Mesendoderm (in vitro differentiated cells): Measurements from ENCODE around the gene DDX19B.
"Not testable (repeated sequence)": the region's sequence is repeated elsewhere in the genome, so short reads cannot be mapped to it uniquely, and the experiment has no call there.

Experiments
- DNase-seq: peaks from one replicate; pipeline ENCODE4 v3.0.0; 2013
- H2AK5ac ChIP-seq: 2 replicates; pipeline ENCODE4 v1.6.1; 2013; ENCODE audit warnings: low read length, inconsistent platforms
- H2BK120ac ChIP-seq: 2 replicates; pipeline ENCODE4 v1.6.1; 2013; ENCODE audit warnings: low read depth, mild to moderate bottlenecking, low read length, moderate library complexity, mixed read lengths
- H2BK15ac ChIP-seq: replicated peaks from 2 replicates; pipeline ENCODE4 v1.6.1; 2013; ENCODE audit warnings: low read depth, mild to moderate bottlenecking, moderate library complexity
- H2BK5ac ChIP-seq: 2 replicates; pipeline ENCODE4 v1.6.1; 2013; ENCODE audit warnings: low read length, inconsistent platforms
- H3K18ac ChIP-seq: 2 replicates; pipeline ENCODE4 v1.6.1; 2013; ENCODE audit warnings: mild to moderate bottlenecking, low read length, mixed read lengths
- H3K23ac ChIP-seq: one replicate; pipeline ENCODE4 v1.6.1; 2013; ENCODE audit warnings: low read length
- H3K27ac ChIP-seq: 2 replicates; pipeline ENCODE4 v1.5.1; 2013; ENCODE audit warnings: low read depth, mild to moderate bottlenecking, inconsistent platforms, low read length, moderate library complexity
- H3K27me3 ChIP-seq: 2 replicates; pipeline ENCODE4 v1.6.1; 2013; ENCODE audit warnings: low read length, control low read depth, mild to moderate bottlenecking, inconsistent platforms; ENCODE audit not compliant: insufficient read depth, poor library complexity
- H3K36me3 ChIP-seq: 2 replicates; pipeline ENCODE4 v1.6.1; 2013; ENCODE audit warnings: low read length, inconsistent platforms; ENCODE audit not compliant: control insufficient read depth, insufficient read depth
- H3K4ac ChIP-seq: one replicate; pipeline ENCODE4 v1.6.1; 2013; ENCODE audit warnings: low read depth, mild to moderate bottlenecking, low read length, moderate library complexity
- H3K4me1 ChIP-seq: 2 replicates; pipeline ENCODE4 v1.6.1; 2013; ENCODE audit warnings: low read depth, low read length, inconsistent platforms; ENCODE audit not compliant: control insufficient read depth
- H3K4me2 ChIP-seq: 2 replicates; pipeline ENCODE4 v1.6.1; 2013; ENCODE audit warnings: low read length
- H3K4me3 ChIP-seq: 2 replicates; pipeline ENCODE4 v1.5.1; 2013; ENCODE audit warnings: mild to moderate bottlenecking, low read length
- H3K56ac ChIP-seq: one replicate; pipeline ENCODE4 v1.6.1; 2013; ENCODE audit warnings: low read length
- H3K79me1 ChIP-seq: 2 replicates; pipeline ENCODE4 v1.6.1; 2013; ENCODE audit warnings: low read length, inconsistent platforms
- H3K79me2 ChIP-seq: 2 replicates; pipeline ENCODE4 v1.6.1; 2013; ENCODE audit warnings: mild to moderate bottlenecking, low read length; ENCODE audit not compliant: control insufficient read depth, insufficient read depth
- H3K9ac ChIP-seq: 2 replicates; pipeline ENCODE4 v1.6.1; 2013; ENCODE audit warnings: low read length, inconsistent platforms
- H4K5ac ChIP-seq: one replicate; pipeline ENCODE4 v1.6.1; 2013; ENCODE audit warnings: low read length
- H4K8ac ChIP-seq: one replicate; pipeline ENCODE4 v1.6.1; 2013; ENCODE audit warnings: low read depth, mild to moderate bottlenecking, control low read depth, low read length, moderate library complexity
- WGBS: extraction: QIAGEN DNeasy Blood & Tissue Kit; methylation state at CpG from one replicate; pipeline ENCODE4 v1.1.7; 2013; ENCODE audit warnings: low lambda C conversion rate, missing lambda C conversion rate; ENCODE audit not compliant: insufficient coverage; ENCODE audit errors: extremely low coverage; 5-methylcytosine and 5-hydroxymethylcytosine counted together

The DDX19B gene

DNA sequence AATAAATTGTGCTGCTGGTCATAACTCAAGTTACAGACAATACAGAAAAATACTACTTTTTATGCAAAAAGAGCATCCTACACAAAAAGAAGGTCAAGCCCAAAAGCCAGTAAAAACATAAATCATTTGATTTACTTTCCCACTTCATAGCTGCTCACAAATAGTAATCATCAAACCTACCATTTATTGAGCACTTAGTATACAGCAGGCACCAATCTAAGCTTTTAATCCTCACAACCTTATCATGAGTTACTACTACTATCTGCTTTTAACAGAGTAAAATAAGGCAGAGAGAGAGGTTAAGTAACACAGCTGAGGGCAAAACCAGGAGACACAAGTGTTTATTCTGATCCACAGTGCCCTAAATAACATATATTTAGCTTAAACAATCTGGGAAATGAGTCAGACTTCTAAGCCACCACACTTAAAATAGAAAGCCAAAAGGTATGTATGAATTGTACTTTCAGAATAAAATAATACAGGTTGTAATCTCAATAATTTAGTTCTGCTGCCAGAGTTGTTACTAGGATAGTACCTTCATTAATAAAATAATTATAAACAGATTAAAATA lies 8.0 kb upstream of the DDX19B start:
- Histone ChIP-seq H3K79me1 (peaks cover 1% of the 10 kb centered on the region), H3K56ac (no peak overlapping the region), H3K23ac (no peak overlapping the region), H3K27ac (no peak overlapping the region), H3K79me2 (peaks cover 24% of the 10 kb centered on the region), H2BK15ac (no peak overlapping the region), H4K8ac (no peak overlapping the region), H3K36me3 (no peaks in the 10 kb centered on the region), H2AK5ac (no peak overlapping the region), H4K5ac (no peak overlapping the region), H2BK5ac (no peak overlapping the region), H3K4ac (no peak overlapping the region), H3K27me3 (no peaks in the 10 kb centered on the region), H2BK120ac (no peak overlapping the region), H3K9ac (no peak overlapping the region), H3K18ac (no peak overlapping the region), H3K4me3 (no peak overlapping the region), H3K4me1 (no peaks in the 10 kb centered on the region), H3K4me2 (no peak overlapping the region)
- no peak for DNase-seq

- H3K4me3 ChIP-seq, H3K23ac ChIP-seq, H3K27ac ChIP-seq, H4K5ac ChIP-seq, H2BK5ac ChIP-seq, H3K4ac ChIP-seq, H4K8ac ChIP-seq, H3K79me1 ChIP-seq, H2BK15ac ChIP-seq, DNase-seq, H2BK120ac ChIP-seq, H2AK5ac ChIP-seq, H3K4me1 ChIP-seq, H3K56ac ChIP-seq, H3K4me2 ChIP-seq, H3K36me3 ChIP-seq, H3K9ac ChIP-seq, H3K18ac ChIP-seq, H3K27me3 ChIP-seq: not testable (repeated sequence)
- WGBS = no CpG with 5 or more reads among the region's 11 CpGs
- peaks cover 18% of the 10 kb centered on the region for H3K79me2 ChIP-seq
These were observed 6.8 kb upstream of the DDX19B start for GRCh38 chr16:70292148-70292547.

- no peak overlapping the region for H3K4ac ChIP-seq
- H3K27me3 ChIP-seq = no peaks in the 10 kb centered on the region
- H4K5ac ChIP-seq = no peak overlapping the region
- no CpG with 5 or more reads among the region's 28 CpGs for WGBS
- H3K27ac ChIP-seq = no peak overlapping the region
- H3K18ac ChIP-seq = no peak overlapping the region
- no peaks in the 10 kb centered on the region for H3K36me3 ChIP-seq
- H2BK5ac ChIP-seq = no peak overlapping the region
- H3K23ac ChIP-seq = no peak overlapping the region
- no peak overlapping the region for H4K8ac ChIP-seq
- peaks cover 3% of the 10 kb centered on the region for H3K79me2 ChIP-seq
- H2BK15ac ChIP-seq = no peak overlapping the region
- no peak overlapping the region for H3K4me3 ChIP-seq
- H3K9ac ChIP-seq = no peak overlapping the region
- no peaks in the 10 kb centered on the region for H3K79me1 ChIP-seq
- H3K4me1 ChIP-seq = peaks cover 4% of the 10 kb centered on the region
- DNase-seq = no peak
- H2AK5ac ChIP-seq = no peak overlapping the region
- H3K4me2 ChIP-seq = no peak overlapping the region
- no peak overlapping the region for H2BK120ac ChIP-seq
- no peak overlapping the region for H3K56ac ChIP-seq
These were observed 4.5 kb upstream of the DDX19B start for GRCh38 chr16:70294385-70295025.

GRCh38 chr16:70295634-70296033 lies 3.4 kb upstream of the DDX19B start:
- Histone ChIP-seq H2AK5ac (no peak overlapping the region), H3K79me1 (peaks cover 1% of the 10 kb centered on the region), H3K27ac (no peak overlapping the region), H3K56ac (no peak overlapping the region), H2BK15ac (no peak overlapping the region), H4K8ac (no peak overlapping the region), H3K23ac (no peak overlapping the region), H3K4me3 (no peak overlapping the region), H3K79me2 (peaks cover 12% of the 10 kb centered on the region), H3K4me1 (peaks cover 4% of the 10 kb centered on the region), H3K27me3 (no peaks in the 10 kb centered on the region), H2BK120ac (no peak overlapping the region), H3K4me2 (no peak overlapping the region), H3K18ac (no peak overlapping the region), H3K9ac (no peak overlapping the region), H4K5ac (no peak overlapping the region), H3K36me3 (no peaks in the 10 kb centered on the region), H2BK5ac (no peak overlapping the region), H3K4ac (no peak overlapping the region)
- no peak for DNase-seq

GRCh38 chr16:70301121-70301520 lies 2.1 kb downstream of the DDX19B start:
- Histone ChIP-seq H3K36me3 (no peaks in the 10 kb centered on the region), H4K5ac (no peak overlapping the region), H3K79me1 (peaks cover 6% of the 10 kb centered on the region), H2BK120ac (no peak overlapping the region), H2AK5ac (no peak overlapping the region), H4K8ac (no peak overlapping the region), H3K4me1 (peaks cover 8% of the 10 kb centered on the region), H3K9ac (no peak overlapping the region), H3K56ac (no peak overlapping the region), H2BK15ac (no peak overlapping the region), H3K4ac (no peak overlapping the region), H2BK5ac (no peak overlapping the region), H3K4me3 (no peak overlapping the region), H3K27me3 (no peaks in the 10 kb centered on the region), H3K27ac (no peak overlapping the region), H3K79me2 (peaks cover 20% of the 10 kb centered on the region), H3K4me2 (no peak overlapping the region), H3K23ac (no peak overlapping the region), H3K18ac (no peak overlapping the region)
- WGBS = no CpG with 5 or more reads among the region's 1 CpG
- DNase-seq = no peak

DNA sequence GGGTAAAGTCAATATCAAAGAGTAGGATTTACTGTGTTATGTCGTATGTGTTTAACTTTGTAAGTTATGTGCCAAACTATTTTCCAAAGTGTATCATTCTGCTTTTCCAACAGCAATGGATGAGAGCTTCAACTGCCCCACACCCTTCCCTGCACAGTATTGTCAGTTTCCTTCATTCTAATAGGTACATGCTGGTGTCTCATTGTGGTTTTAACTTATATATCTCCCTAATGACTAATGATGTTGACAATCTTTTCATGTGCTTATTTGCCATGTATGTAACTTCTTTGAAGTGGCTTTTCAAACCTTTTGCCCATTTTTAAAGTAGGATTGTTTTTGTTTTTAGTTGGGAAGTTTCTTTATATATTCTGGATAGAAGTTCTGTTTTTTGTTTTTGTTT lies 3.8 kb downstream of the DDX19B start:
- Histone ChIP-seq H3K27me3 (no peaks in the 10 kb centered on the region), H3K9ac (no peak overlapping the region), H2BK120ac (no peak overlapping the region), H4K8ac (no peak overlapping the region), H4K5ac (no peak overlapping the region), H3K18ac (no peak overlapping the region), H3K23ac (no peak overlapping the region), H3K27ac (no peak overlapping the region), H3K79me1 (peaks cover 6% of the 10 kb centered on the region), H2BK15ac (no peak overlapping the region), H3K4me1 (peaks cover 8% of the 10 kb centered on the region), H3K79me2 (peaks cover 21% of the 10 kb centered on the region), H3K56ac (no peak overlapping the region), H2AK5ac (no peak overlapping the region), H2BK5ac (no peak overlapping the region), H3K4me2 (no peak overlapping the region), H3K4me3 (no peak overlapping the region), H3K4ac (no peak overlapping the region), H3K36me3 (no peaks in the 10 kb centered on the region)
- WGBS = no CpG with 5 or more reads among the region's 1 CpG
- DNase-seq = no peak
